IMR-90 (cell line): Measurements from ENCODE around the gene MOB1B. TPM values are rescaled to one million over a fixed set of nuclear protein-coding genes. Genes with fewer than 3 reads are reported as not detected.

Experiments used
- ATAC-seq: fragments of 200-7000 bp; cut with Tn5 transposase; 2 replicates; pipeline ENCODE4 v1.9.1; 2020; ENCODE audit warnings: low read depth, mild to moderate bottlenecking, moderate library complexity
- BruUV-seq: library from RNA; stranded (reverse); fragments of 400-500 nt; replicated peaks from 2 replicates; lab custom pipeline; 2021; lab: Mats Ljungman, UMichigan
- CTCF ChIA-PET: fragments of 300-600 bp; formaldehyde crosslinking; extraction: SDS; loops from one replicate; lab custom pipeline; 2021; ENCODE audit warnings: antibody characterized with exemption; lab: Yijun Ruan, JAX
- POLR2A ChIA-PET: fragments of 300-600 bp; sonication (Branson Sonifier 250); formaldehyde crosslinking; loops from one replicate; lab custom pipeline; 2022; ENCODE audit warnings: antibody characterized with exemption; ENCODE audit not compliant: unreplicated experiment; lab: Charles Lee
- DNase-seq: peaks from one replicate; pipeline ENCODE4 v3.0.0; 2013
- H2AFZ ChIP-seq: replicated peaks from 2 replicates; pipeline ENCODE3; 2013; ENCODE audit warnings: low read length, mild to moderate bottlenecking; ENCODE audit not compliant: poor library complexity
- H2AK5ac ChIP-seq: 2 replicates; pipeline ENCODE4 v1.6.1; 2013; ENCODE audit warnings: low read depth, low read length, inconsistent platforms
- H2AK9ac ChIP-seq: replicated peaks from 2 replicates; pipeline ENCODE3; 2013; ENCODE audit warnings: mild to moderate bottlenecking, low read depth, low read length, moderate library complexity; ENCODE audit not compliant: poor library complexity
- H2BK120ac ChIP-seq: 2 replicates; pipeline ENCODE4 v1.6.1; 2013; ENCODE audit warnings: low read depth, low read length, inconsistent platforms
- H2BK15ac ChIP-seq: 3 replicates; pipeline ENCODE4 v1.6.1; 2013; ENCODE audit warnings: low read depth, low read length, inconsistent platforms
- H2BK20ac ChIP-seq: 2 replicates; pipeline ENCODE4 v1.6.1; 2013; ENCODE audit warnings: low read depth, mild to moderate bottlenecking, inconsistent platforms, low read length, moderate library complexity
- H2BK5ac ChIP-seq: 2 replicates; pipeline ENCODE4 v1.6.1; 2013; ENCODE audit warnings: mild to moderate bottlenecking, low read depth, low read length, inconsistent platforms; ENCODE audit not compliant: poor library complexity, severe bottlenecking
- H3K14ac ChIP-seq: replicated peaks from 2 replicates; pipeline ENCODE4 v1.6.1; 2013; ENCODE audit warnings: low read depth, low read length, inconsistent platforms
- H3K18ac ChIP-seq: 2 replicates; pipeline ENCODE4 v1.6.1; 2013; ENCODE audit warnings: low read depth, low read length, control low read depth
- H3K23ac ChIP-seq: 2 replicates; pipeline ENCODE4 v1.6.1; 2013; ENCODE audit warnings: low read depth, low read length, inconsistent platforms
- H3K27ac ChIP-seq: 2 replicates; pipeline ENCODE4 v1.5.1; 2013; ENCODE audit warnings: mild to moderate bottlenecking, control low read depth, low read length; ENCODE audit not compliant: insufficient read depth
- H3K27me3 ChIP-seq: 2 replicates; pipeline ENCODE4 v1.6.1; 2013; ENCODE audit warnings: low read length; ENCODE audit not compliant: control insufficient read depth, insufficient read depth
- H3K36me3 ChIP-seq: 2 replicates; pipeline ENCODE4 v1.6.1; 2013; ENCODE audit warnings: low read length, mixed read lengths; ENCODE audit not compliant: control insufficient read depth, insufficient read depth
- H3K4ac ChIP-seq: 2 replicates; pipeline ENCODE4 v1.6.1; 2013; ENCODE audit warnings: low read depth, low read length, inconsistent platforms
- H3K4me1 ChIP-seq: 2 replicates; pipeline ENCODE4 v1.6.1; 2013; ENCODE audit warnings: low read length, mixed read lengths; ENCODE audit not compliant: control insufficient read depth, insufficient read depth
- H3K4me2 ChIP-seq: 2 replicates; pipeline ENCODE4 v1.6.1; 2013; ENCODE audit warnings: low read depth, mild to moderate bottlenecking, control low read depth, low read length, moderate library complexity
- H3K4me3 ChIP-seq: 2 replicates; pipeline ENCODE4 v1.5.1; 2013; ENCODE audit warnings: low read depth, mild to moderate bottlenecking, control low read depth, low read length, moderate library complexity; ENCODE audit not compliant: insufficient read depth
- H3K56ac ChIP-seq: 2 replicates; pipeline ENCODE4 v1.6.1; 2013; ENCODE audit warnings: low read length, inconsistent platforms; ENCODE audit not compliant: insufficient read depth; ENCODE audit errors: extremely low read depth
- H3K79me1 ChIP-seq, 2 experiments: 2 replicates each; pipeline ENCODE4 v1.6.1; 2013; ENCODE audit warnings: low read length in 2 of 2, inconsistent platforms in 1 of 2, low read depth in 1 of 2
- H3K9ac ChIP-seq: 2 replicates; pipeline ENCODE4 v1.6.1; 2013; ENCODE audit warnings: low read depth, low read length, control low read depth
- H3K9me1 ChIP-seq: 2 replicates; pipeline ENCODE4 v1.6.1; 2013; ENCODE audit warnings: low read length, inconsistent platforms; ENCODE audit not compliant: insufficient read depth
- H3K9me3 ChIP-seq: 2 replicates; pipeline ENCODE4 v1.6.1; 2013; ENCODE audit warnings: low read length; ENCODE audit not compliant: control insufficient read depth, insufficient read depth
- H4K20me1 ChIP-seq: 2 replicates; pipeline ENCODE4 v1.6.1; 2013; ENCODE audit warnings: low read length, inconsistent platforms; ENCODE audit not compliant: insufficient read depth
- H4K5ac ChIP-seq: 2 replicates; pipeline ENCODE4 v1.6.1; 2013; ENCODE audit warnings: mild to moderate bottlenecking, low read depth, low read length, control low read depth
- H4K8ac ChIP-seq, 2 experiments: 2 replicates each; pipeline ENCODE4 v1.6.1; 2013; ENCODE audit warnings: low read depth in 2 of 2, low read length in 2 of 2, control low read depth in 1 of 2, inconsistent platforms in 1 of 2
- H4K91ac ChIP-seq: 2 replicates; pipeline ENCODE4 v1.6.1; 2013; ENCODE audit warnings: low read depth, low read length, inconsistent platforms; ENCODE audit not compliant: insufficient read depth
- CEBPB ChIP-seq: IDR thresholded peaks from 2 replicates; pipeline ENCODE4 v1.6.1; 2012; ENCODE audit warnings: low read depth, low read length, improper control_type of control experiment
- CHD1 ChIP-seq: IDR thresholded peaks from 2 replicates; pipeline ENCODE4 v1.6.1; 2012; ENCODE audit warnings: low read depth, low read length, improper control_type of control experiment
- MAZ ChIP-seq: IDR thresholded peaks from 2 replicates; pipeline ENCODE4 v1.6.1; 2012; ENCODE audit warnings: low read depth, mild to moderate bottlenecking, low read length, improper control_type of control experiment, moderate library complexity, borderline replicate concordance
- MXI1 ChIP-seq: IDR thresholded peaks from 2 replicates; pipeline ENCODE4 v1.6.1; 2012; ENCODE audit warnings: low read depth, mild to moderate bottlenecking, low read length, moderate library complexity, borderline replicate concordance
- RAD21 ChIP-seq: IDR thresholded peaks from 2 replicates; pipeline ENCODE4 v1.6.1; 2012; ENCODE audit warnings: low read length, improper control_type of control experiment
- RCOR1 ChIP-seq: IDR thresholded peaks from 2 replicates; pipeline ENCODE4 v1.6.1; 2012; ENCODE audit warnings: mild to moderate bottlenecking, low read length, improper control_type of control experiment; ENCODE audit not compliant: insufficient replicate concordance
- RFX5 ChIP-seq: IDR thresholded peaks from 2 replicates; pipeline ENCODE4 v1.8.0; 2012; ENCODE audit warnings: low read depth, mild to moderate bottlenecking, low read length, moderate library complexity
- SMC3 ChIP-seq: fragments of 150-350 bp; IDR thresholded peaks from 2 replicates; pipeline ENCODE4 v1.6.1; 2016; ENCODE audit warnings: low read depth, mild to moderate bottlenecking, antibody characterized with exemption, low read length, moderate library complexity
- USF2 ChIP-seq: fragments of 150-350 bp; IDR thresholded peaks from 2 replicates; pipeline ENCODE4 v1.6.1; 2017; ENCODE audit warnings: mild to moderate bottlenecking, antibody characterized with exemption, low read length, low read depth
- WGBS, 2 experiments: methylation state at CpG; one replicate each; pipeline versions ENCODE4 v1.1.5 to v1.1.7; 2013; ENCODE audit warnings: missing lambda C conversion rate in 2 of 2; ENCODE audit not compliant: insufficient read length in 1 of 2; ENCODE audit errors: extremely low coverage in 2 of 2; 5-methylcytosine and 5-hydroxymethylcytosine counted together
- dilution Hi-C: fragments of 300-500 bp; cut with HindIII; formaldehyde crosslinking; loops from one replicate; pipeline ENCODE4 v1.14.3; 2018; ENCODE audit warnings: low sequenced_read_pairs; ENCODE audit not compliant: unreplicated experiment
- in situ Hi-C: fragments of 300-500 bp; cut with MboI; formaldehyde crosslinking; loops from 3 replicates; pipeline ENCODE4 v1.14.3; 2019; ENCODE audit warnings: low sequenced_read_pairs, inconsistent platforms, mixed read lengths
- intact Hi-C: fragments of 100-400 bp; cut with micrococcal nuclease; formaldehyde crosslinking; loops from 2 replicates; pipeline ENCODE4 v1.10.0; 2022
- polyA plus RNA-seq, 3 experiments: library from polyadenylated mRNA; depleted of rRNA; stranded (reverse); fragments of >200 nt; gene quantifications; 2 replicates each; pipeline ENCODE4 v1.2.3, GENCODE V29; 2012; ENCODE audit warnings: low replicate concordance in 1 of 3
- total RNA-seq: library from RNA; depleted of rRNA; stranded (reverse); fragments of >200 nt; gene quantifications from 2 replicates; pipeline ENCODE4 v1.2.3, GENCODE V29; 2012

Gene MOB1B
- total and polyA plus RNA-seq, 2 of the 4 experiments (the other 2 are of a cell fraction): 5.7 to 6.8 TPM

GRCh38 chr4:70902577-70903290 lies 565 bp downstream of the MOB1B start:
- Histone ChIP-seq H3K18ac (peak overlapping the region; percentile 14), H3K14ac (peak overlapping the region; percentile 84), H2AK5ac (peak overlapping the region; percentile 51), H3K4me2 (peak overlapping the region; percentile 93), H2BK20ac (peak overlapping the region; percentile 47; the same call in 1 of the 2 replicates), H3K36me3 (peaks cover 15% of the 10 kb centered on the region), H4K20me1 (peaks cover 24% of the 10 kb centered on the region), H4K8ac (peak overlapping the region; percentile 4 to 79; a peak in 3 of 4 replicates), H3K23ac (peak overlapping the region; percentile 95), H3K27ac (peak overlapping the region; percentile 88), H3K27me3 (no peaks in the 10 kb centered on the region), H4K91ac (peak overlapping the region; percentile 81), H3K4me3 (peak overlapping the region; percentile 83), H3K4ac (peak overlapping the region; percentile 87), H2AK9ac (peak overlapping the region; percentile 97), H2BK15ac (peak overlapping the region; percentile 2; the same call in 1 of the 3 replicates), H3K9me3 (no peaks in the 10 kb centered on the region), H2BK120ac (peak overlapping the region; percentile 30), H3K9me1 (0 out of 2 replicates have a peak, but pooled peaks cover 4% of the 10 kb centered on the region), H4K5ac (peak overlapping the region; percentile 3; the same call in 1 of the 2 replicates), H3K9ac (peak overlapping the region; percentile 83), H3K4me1 (0 out of 2 replicates have a peak, but pooled peaks cover 1% of the 10 kb centered on the region), H3K79me1 (peaks cover 16 to 48% of the 10 kb centered on the region in 2 experiments), H2AFZ (peak overlapping the region; percentile 99), H3K56ac (peak overlapping the region; percentile 84), H2BK5ac (peak overlapping the region; percentile 64)
- ATAC-seq: peak; percentile 66
- 1% methylated on average over 19 of the region's 48 CpGs; no CpG with 5 or more reads in 1 of the 2 experiments for WGBS, 2 experiments
- CTCF ChIA-PET: no interaction called here
- intact Hi-C loops: loop anchor here (1.0 to 5.0 kb wide), 4 partner anchors 55 to 215 kb away; partner anchors contain the start of genes DCK and UTP3
- DNase-seq: peak; percentile 21
- dilution Hi-C loops: no loop called here
- POLR2A ChIA-PET: interaction anchor here (0.6 kb wide), 1 partner anchor 88 kb away, joined by 3 read pairs; no protein-coding TSS in a partner anchor
- TF ChIP-seq SMC3 (no peak), MAZ (no peak), RCOR1 (no peak), RAD21 (no peak), RFX5 (no peak), USF2 (no peak), MXI1 (peak; percentile 5; the same call in 1 of the 2 replicates), CHD1 (0 out of 2 replicates have a peak, but pooled peaks have one; percentile 43), CEBPB (no peak)
- in situ Hi-C loops: no loop called here
- no TSS peak for BruUV-seq
